Kidney (tissue), 14 donors: ENCODE measurements around the gene CDR2L. TPM values are rescaled to one million over a fixed set of nuclear protein-coding genes. Genes with fewer than 3 reads are reported as not detected.

ENCODE experiments used
- DNase-seq, 5 donors: peaks; one replicate each; pipeline ENCODE4 v3.0.0-alpha.2; 2013 to 2020
- FAIRE-seq: peaks from 2 replicates; lab custom pipeline; 2012; peaks lifted over from hg19 to GRCh38; lab: Jason Lieb, UNC
- H3K27ac ChIP-seq, 2 donors: one replicate each; pipeline ENCODE4 v1.7.0; 2013; ENCODE audit warnings: low read depth in 2 of 2, low read length in 2 of 2, inconsistent platforms in 1 of 2
- H3K27me3 ChIP-seq: one replicate; pipeline ENCODE4 v1.7.1; 2013; ENCODE audit warnings: low read length, inconsistent platforms; ENCODE audit not compliant: control insufficient read depth, insufficient read depth
- H3K36me3 ChIP-seq, 3 donors: one replicate each; pipeline versions ENCODE4 v1.7.0 to v1.7.1; 2013; ENCODE audit warnings: low read length in 3 of 3, control low read depth in 1 of 3, inconsistent platforms in 1 of 3; ENCODE audit not compliant: insufficient read depth in 3 of 3, control insufficient read depth in 2 of 3
- H3K4me1 ChIP-seq, 3 donors: one replicate each; pipeline versions ENCODE4 v1.7.0 to v1.7.1; 2013; ENCODE audit warnings: low read length in 3 of 3, inconsistent platforms in 1 of 3, low read depth in 1 of 3; ENCODE audit not compliant: control insufficient read depth in 2 of 3, insufficient read depth in 2 of 3
- H3K4me3 ChIP-seq, 3 donors: one replicate each; pipeline versions ENCODE4 v1.7.0 to v1.8.1; 2013; ENCODE audit warnings: low read length in 3 of 3, control low read depth in 1 of 3, inconsistent platforms in 1 of 3
- H3K9ac ChIP-seq, 3 donors: one replicate each; pipeline versions ENCODE4 v1.7.0 to v1.7.1; 2013; ENCODE audit warnings: low read length in 3 of 3, control low read depth in 1 of 3, inconsistent platforms in 1 of 3
- H3K9me3 ChIP-seq, 3 donors: one replicate each; pipeline versions ENCODE4 v1.7.0 to v1.7.1; 2013; ENCODE audit warnings: low read length in 3 of 3, control low read depth in 1 of 3, inconsistent platforms in 1 of 3; ENCODE audit not compliant: control insufficient read depth in 2 of 3, insufficient read depth in 1 of 3
- CTCF ChIP-seq: IDR thresholded peaks from 3 replicates; pipeline ENCODE4 v1.5.1; 2012; ENCODE audit warnings: mild to moderate bottlenecking, moderate library complexity, borderline replicate concordance; ENCODE audit not compliant: insufficient read depth; ENCODE audit errors: extremely low read depth
- intact Hi-C: fragments of 100-400 bp; cut with DNase I; formaldehyde crosslinking; loops from one replicate; pipeline ENCODE4 v1.11.1; 2022
- polyA plus RNA-seq: library from polyadenylated mRNA; stranded (reverse); fragments of 350-450 nt; fragmentation: Illumina TruSeq; extraction: RNeasy Lipid Tissue Mini Kit (QIAGEN cat#74804); gene quantifications from one replicate; pipeline ENCODE4 v1.2.3, GENCODE V29; 2014; ENCODE audit warnings: low read depth, low replicate concordance; ENCODE audit not compliant: insufficient read depth
- total RNA-seq: library from RNA; stranded (reverse); fragmentation: NEBNext Ultra II Directional; extraction: Animal tissue kit (Norgen Biotek cat#: 25700); gene quantifications from one replicate; pipeline ENCODE4 v1.2.1, GENCODE V29; 2021
- donor health status: control.
- donor health status: control.
- donor health status: control.
- donor health status: control.
- donor health status: control.
- donor health status: DM: yes; HTN: yes; CAD: no.
- donor health status: Normal renal cell carcinoma (clear cell type).

CDR2L gene
- total and polyA plus RNA-seq, 2 donors from 2014 or later, result 12.5 to 29.3 TPM

DNA sequence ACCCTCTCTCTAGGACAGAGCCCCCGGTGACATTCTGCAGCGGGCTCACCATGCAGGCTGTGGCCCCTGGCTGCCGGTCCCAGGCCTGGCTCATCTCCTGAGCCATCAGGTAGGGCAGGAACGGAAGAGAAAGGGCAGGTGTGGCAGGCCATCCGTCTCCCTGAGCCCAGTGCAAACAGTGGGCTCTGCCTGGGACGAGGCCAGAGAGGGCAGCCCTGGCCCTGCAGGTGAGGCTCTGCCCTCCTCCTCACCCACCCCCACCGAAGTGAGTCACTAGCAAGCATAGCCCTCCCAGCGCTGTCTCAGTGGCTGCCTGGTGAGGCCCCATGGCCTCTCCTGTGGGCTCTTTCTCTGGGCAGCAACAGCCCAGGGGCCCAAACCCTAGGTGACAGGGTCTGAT lies 37.2 kb upstream of the CDR2L start:
- peak in 1 of 5 donors; percentile 56 for DNase-seq
- H3K27me3 ChIP-seq, result no peaks in the 10 kb centered on the region
- no peaks in the 10 kb centered on the region for H3K9me3 ChIP-seq
- intact Hi-C loops, result no loop called here
- H3K4me3 ChIP-seq, result no peak overlapping the region
- no peak for FAIRE-seq
- H3K27ac ChIP-seq, result no peak overlapping the region
- no peak for TF ChIP-seq CTCF
- H3K4me1 ChIP-seq, result no peaks in the 10 kb centered on the region
- H3K9ac ChIP-seq, result no peak overlapping the region
- no peaks in the 10 kb centered on the region for H3K36me3 ChIP-seq

- no peaks in the 10 kb centered on the region for H3K27me3 ChIP-seq
- DNase-seq, result no peak
- no peaks in the 10 kb centered on the region for H3K4me1 ChIP-seq
- FAIRE-seq, result no peak
- H3K9me3 ChIP-seq, result no peaks in the 10 kb centered on the region
- no peak overlapping the region for H3K4me3 ChIP-seq
- H3K36me3 ChIP-seq, result no peaks in the 10 kb centered on the region
- no peak overlapping the region for H3K9ac ChIP-seq
- TF ChIP-seq CTCF, result no peak
- intact Hi-C loops, result no loop called here
- H3K27ac ChIP-seq, result no peak overlapping the region
Measured at GRCh38 chr17:74951065-74951464, 36.4 kb upstream of the CDR2L start.

GRCh38 chr17:74951680-74952421 lies 35.6 kb upstream of the CDR2L start:
- no peaks in the 10 kb centered on the region for H3K27me3 ChIP-seq

More at GRCh38 chr17:74951680-74952421, 35.6 kb upstream of the CDR2L start:
- DNase-seq, result peak in 1 of 5 donors; percentile 48
- Histone ChIP-seq H3K9me3 (no peaks in the 10 kb centered on the region), H3K4me1 (no peaks in the 10 kb centered on the region), H3K27ac (no peak overlapping the region), H3K9ac (no peak overlapping the region), H3K36me3 (no peaks in the 10 kb centered on the region), H3K4me3 (no peak overlapping the region)
- no peak for FAIRE-seq
- no peak for TF ChIP-seq CTCF
- intact Hi-C loops, result no loop called here
